ENCODE results near the gene GZF1. TPM values are rescaled to one million over a fixed set of nuclear protein-coding genes. Genes with fewer than 3 reads are reported as not detected.

Gene GZF1
- total RNA-seq, 4 donors from 2014 or later: 10.4 to 22.8 (median 21.0) TPM

DNA sequence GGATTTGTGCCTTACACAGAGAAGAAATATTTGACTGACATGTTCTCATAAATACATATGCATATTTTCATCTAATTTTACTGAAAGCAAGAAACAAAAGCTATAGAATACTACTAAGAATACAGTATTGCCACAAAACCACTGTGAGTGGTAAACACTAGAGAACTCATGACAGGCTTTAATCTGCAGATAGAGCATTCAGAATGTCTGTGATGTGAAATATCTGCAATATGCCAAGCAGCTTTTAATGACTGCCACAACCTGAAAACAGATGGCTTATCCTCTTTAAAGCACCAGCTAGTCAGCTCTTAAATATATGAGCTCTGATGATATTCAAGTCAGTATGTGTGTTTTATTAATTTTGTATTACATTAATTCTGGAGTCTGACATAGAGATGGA is 55.9 kb downstream of the GZF1 start:
- intact Hi-C loops (cut with DNase I): loop anchor here (5.0 kb wide), 1 partner anchor 51 kb away; no protein-coding TSS in a partner anchor
- H3K27me3 ChIP-seq: no peaks in the 10 kb centered on the region
- no peak overlapping the region for H3K27ac ChIP-seq (replicated peaks in 1 of 4)
- no peak overlapping the region for H3K4me3 ChIP-seq
- DNase-seq (ENCODE audit: extremely low spot score): no peak
- TF ChIP-seq POLR2AphosphoS5 (IDR thresholded peaks at IDR 0.05) (no peak), POLR2A (IDR thresholded peaks at IDR 0.05; ENCODE audit: low read depth) (no peak), EP300 (IDR thresholded peaks at IDR 0.05) (no peak)
- TF ChIP-seq, protein P1, sequence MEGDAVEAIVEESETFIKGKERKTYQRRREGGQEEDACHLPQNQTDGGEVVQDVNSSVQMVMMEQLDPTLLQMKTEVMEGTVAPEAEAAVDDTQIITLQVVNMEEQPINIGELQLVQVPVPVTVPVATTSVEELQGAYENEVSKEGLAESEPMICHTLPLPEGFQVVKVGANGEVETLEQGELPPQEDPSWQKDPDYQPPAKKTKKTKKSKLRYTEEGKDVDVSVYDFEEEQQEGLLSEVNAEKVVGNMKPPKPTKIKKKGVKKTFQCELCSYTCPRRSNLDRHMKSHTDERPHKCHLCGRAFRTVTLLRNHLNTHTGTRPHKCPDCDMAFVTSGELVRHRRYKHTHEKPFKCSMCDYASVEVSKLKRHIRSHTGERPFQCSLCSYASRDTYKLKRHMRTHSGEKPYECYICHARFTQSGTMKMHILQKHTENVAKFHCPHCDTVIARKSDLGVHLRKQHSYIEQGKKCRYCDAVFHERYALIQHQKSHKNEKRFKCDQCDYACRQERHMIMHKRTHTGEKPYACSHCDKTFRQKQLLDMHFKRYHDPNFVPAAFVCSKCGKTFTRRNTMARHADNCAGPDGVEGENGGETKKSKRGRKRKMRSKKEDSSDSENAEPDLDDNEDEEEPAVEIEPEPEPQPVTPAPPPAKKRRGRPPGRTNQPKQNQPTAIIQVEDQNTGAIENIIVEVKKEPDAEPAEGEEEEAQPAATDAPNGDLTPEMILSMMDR (IDR thresholded peaks at IDR 0.05): no peak
- peaks cover 21 to 54% (median 52%) of the 10 kb centered on the region in 4 donors for H3K4me1 ChIP-seq
- H3K36me3 ChIP-seq: no peaks in the 10 kb centered on the region
- no peaks in the 10 kb centered on the region for H3K9me3 ChIP-seq

DNA sequence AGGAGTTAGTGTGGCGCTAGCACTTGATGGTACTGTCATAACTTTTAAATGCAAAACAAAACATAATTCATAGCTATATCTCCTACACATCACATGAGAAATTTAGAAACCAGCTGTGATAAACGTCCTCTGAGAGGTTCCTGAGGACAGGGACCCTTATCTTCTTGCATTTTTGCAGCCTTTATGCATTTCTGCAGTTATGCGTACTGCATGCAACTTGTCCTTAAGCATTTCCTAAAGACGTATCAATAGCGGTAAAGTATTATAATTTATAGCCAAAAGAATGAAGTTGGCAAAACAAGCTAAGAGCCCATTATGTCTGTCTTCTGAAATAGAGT is 57.6 kb downstream of the GZF1 start:
- Histone ChIP-seq H3K9me3 (no peaks in the 10 kb centered on the region), H3K27ac (replicated peaks in 1 of 4) (peak overlapping the region; percentile 87 to 95 (median 90)), H3K36me3 (no peaks in the 10 kb centered on the region), H3K4me3 (peak overlapping the region; percentile 83 to 95 (median 91)), H3K27me3 (no peaks in the 10 kb centered on the region), H3K4me1 (peaks cover 21 to 52% (median 50%) of the 10 kb centered on the region in 4 donors)
- no peak for DNase-seq (ENCODE audit: extremely low spot score)
- 31% methylated on average over 5 of the region's 5 CpGs for whole genome bisulfite sequencing
- intact Hi-C loops (cut with DNase I): loop anchor here (5.0 kb wide), 1 partner anchor 52 kb away; no protein-coding TSS in a partner anchor
- TF ChIP-seq POLR2AphosphoS5 (IDR thresholded peaks at IDR 0.05) (no peak), POLR2A (IDR thresholded peaks at IDR 0.05; ENCODE audit: low read depth) (no peak), EP300 (IDR thresholded peaks at IDR 0.05) (no peak)
- TF ChIP-seq, protein P1 (IDR thresholded peaks at IDR 0.05): no peak

DNA sequence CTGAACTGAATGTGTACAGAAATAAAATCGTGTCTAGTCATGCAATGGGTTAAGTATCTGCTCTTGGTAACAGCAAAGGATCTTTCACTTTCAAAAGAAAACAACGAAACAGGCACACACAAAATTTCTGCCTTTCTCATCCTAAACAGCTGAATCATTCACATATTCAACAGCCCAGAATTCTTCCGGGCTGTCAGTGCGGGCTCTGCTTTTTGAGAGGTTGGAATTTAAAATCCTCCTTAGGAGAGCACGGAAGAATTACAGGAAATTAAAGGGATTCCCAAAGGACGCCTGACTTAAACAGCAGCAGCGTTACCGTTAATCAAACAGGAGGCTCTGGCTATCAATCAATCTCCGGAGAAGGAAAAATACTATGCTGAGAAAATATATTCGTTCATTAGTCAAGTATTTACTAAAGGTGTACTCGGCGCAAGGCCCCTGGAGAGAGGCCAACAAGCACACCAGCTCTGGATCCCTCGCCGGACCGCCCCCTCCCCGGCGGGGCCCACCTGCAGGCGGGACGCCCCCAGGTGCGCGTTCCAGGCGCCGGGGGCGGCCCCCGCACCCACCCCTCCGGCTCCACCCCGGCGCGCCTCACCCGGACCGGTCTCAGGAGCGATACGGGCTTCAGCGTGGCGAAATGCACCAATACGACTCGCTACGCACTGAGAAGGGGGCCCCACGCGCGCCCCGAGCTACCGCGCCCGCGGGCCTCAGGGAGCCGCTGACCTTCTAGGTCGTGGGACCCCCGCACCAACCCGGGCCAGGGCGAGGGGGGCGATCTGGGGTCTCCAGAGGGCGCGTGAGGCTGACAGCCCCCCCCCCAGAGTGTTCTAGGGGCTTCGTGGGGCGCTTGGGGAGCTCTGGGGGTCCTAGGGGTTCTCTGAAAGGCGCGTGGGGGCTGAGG is 58.3 kb downstream of the GZF1 start:
- H3K27ac ChIP-seq (replicated peaks in 1 of 4): peak overlapping the region; percentile 87 to 95 (median 90)
- intact Hi-C loops (cut with DNase I): loop anchor here (5.0 kb wide), 2 partner anchors 53 to 187 kb away; partner anchors contain the start of gene CST9
- TF ChIP-seq, protein P1 (IDR thresholded peaks at IDR 0.05): no peak
- TF ChIP-seq EP300 (IDR thresholded peaks at IDR 0.05) (no peak), POLR2AphosphoS5 (IDR thresholded peaks at IDR 0.05) (no peak), POLR2A (IDR thresholded peaks at IDR 0.05; ENCODE audit: low read depth) (no peak)
- peaks cover 0 to 3% (median 0%) of the 10 kb centered on the region in 4 donors for H3K27me3 ChIP-seq
- H3K4me1 ChIP-seq: peaks cover 21 to 49% (median 49%) of the 10 kb centered on the region in 4 donors
- H3K4me3 ChIP-seq: peak overlapping the region; percentile 83 to 95 (median 91)
- no peaks in the 10 kb centered on the region for H3K36me3 ChIP-seq
- H3K9me3 ChIP-seq: no peaks in the 10 kb centered on the region
- peak; percentile 91 for DNase-seq (ENCODE audit: extremely low spot score)
- WGBS: 1% methylated on average over 14 of the region's 58 CpGs

DNA sequence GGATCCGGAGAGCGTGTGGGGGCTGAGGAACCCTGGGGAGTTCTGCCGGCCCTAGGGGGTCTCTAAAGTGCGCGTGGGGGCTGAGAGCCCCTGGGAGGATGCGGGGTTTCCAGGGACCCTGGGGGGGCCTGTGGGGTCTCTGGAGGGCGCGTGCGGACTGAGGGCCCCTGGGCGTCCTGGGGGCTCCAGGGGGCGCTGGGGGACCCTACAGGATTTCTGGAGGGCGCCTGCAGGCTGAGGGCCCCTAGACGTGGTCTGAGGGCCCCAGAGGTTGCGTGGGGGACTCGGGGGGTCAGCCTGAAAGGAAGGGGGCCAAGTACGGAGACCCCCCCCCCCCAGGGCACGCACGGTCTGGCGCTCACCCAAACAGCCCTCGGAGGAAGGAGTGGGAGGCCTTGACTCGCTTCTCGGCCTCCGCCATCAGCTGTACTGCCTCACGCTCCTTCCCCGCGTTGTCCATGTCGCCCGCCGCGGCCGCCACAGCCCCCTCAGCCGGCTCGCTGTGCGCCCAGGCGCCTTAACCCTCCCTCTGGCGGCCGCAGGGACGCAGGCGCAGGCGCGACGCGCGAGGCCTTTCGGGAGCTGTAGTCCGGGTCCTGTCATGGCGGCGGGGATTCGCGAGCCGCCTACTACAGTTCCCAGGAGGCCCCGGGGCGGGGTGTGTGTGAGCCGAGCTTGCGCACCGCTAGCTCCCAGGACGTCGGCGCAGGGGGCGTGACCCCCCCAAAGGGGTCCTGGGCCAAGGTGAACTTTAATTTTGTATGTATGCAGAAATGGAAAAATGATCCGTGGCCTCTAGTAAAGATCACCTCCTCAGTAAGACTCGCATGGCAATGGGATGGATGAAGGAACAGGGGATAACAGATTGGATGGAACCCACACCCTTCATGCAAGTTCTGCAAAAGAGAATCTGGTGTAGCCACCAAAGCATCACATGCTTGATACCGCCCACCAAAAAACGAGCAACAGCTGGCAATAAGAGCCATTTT is 59.3 kb downstream of the GZF1 start, which contains the start of gene NAPB:
Gene NAPB, minus strand, starts transcription at position 546 of the 989 bp plus-strand sequence. Its CDS starts 86 bp downstream, at position 460.
- peak within 1 kb of the TSS; percentile 87 to 95 (median 90) for H3K27ac ChIP-seq (replicated peaks in 1 of 4)
- H3K4me3 ChIP-seq: peak within 1 kb of the TSS; percentile 83 to 95 (median 91)
- intact Hi-C loops (cut with DNase I): loop anchor here (5.0 kb wide), 1 partner anchor 186 kb away; the partner anchor contains the start of gene CST9
- WGBS: 2% methylated on average over 10 of the region's 64 CpGs
- H3K27me3 ChIP-seq: peaks cover 0 to 4% (median 0%) of the 10 kb centered on the region in 4 donors
- peaks cover 21 to 39% (median 39%) of the 10 kb centered on the region in 4 donors for H3K4me1 ChIP-seq
- TF ChIP-seq, protein P1 (IDR thresholded peaks at IDR 0.05): peak; percentile 39 to 68 (median 61)
- TF ChIP-seq POLR2A (IDR thresholded peaks at IDR 0.05; ENCODE audit: low read depth) (peak; percentile 66), POLR2AphosphoS5 (IDR thresholded peaks at IDR 0.05) (peak; percentile 98 to 99), EP300 (IDR thresholded peaks at IDR 0.05) (no peak)
- peak; percentile 98 for DNase-seq (ENCODE audit: extremely low spot score)
- no peaks in the 10 kb centered on the region for H3K36me3 ChIP-seq
- no peaks in the 10 kb centered on the region for H3K9me3 ChIP-seq

Data from esophagus muscularis mucosa (tissue), 4 donors.